WTC11 (cell line): Measurements from ENCODE around the gene SENP5. TPM values are rescaled to one million over a fixed set of nuclear protein-coding genes. Genes with fewer than 3 reads are reported as not detected.

Source experiments
- ATAC-seq: fragments of 200-7000 bp; cut with Tn5 transposase; 2 replicates; pipeline ENCODE4 v1.10.0; 2021; ENCODE audit warnings: mild to moderate bottlenecking, moderate library complexity
- CTCF ChIA-PET: fragments of 300-600 bp; sonication (Branson Sonifier 250); formaldehyde crosslinking; loops from one replicate; lab custom pipeline; 2021; ENCODE audit warnings: antibody characterized with exemption; lab: Charles Lee
- POLR2A ChIA-PET: fragments of 350-600 bp; sonication (Branson Sonifier 250); formaldehyde crosslinking; loops from one replicate; lab custom pipeline; 2021; ENCODE audit warnings: antibody characterized with exemption; lab: Charles Lee
- DNase-seq: peaks from one replicate; pipeline ENCODE4 v3.0.0; 2021; ENCODE audit warnings: low spot score
- H3K27ac Mint-ChIP-seq: 2 replicates; pipeline ENCODE4 v1.8.0; 2021; ENCODE audit warnings: mixed read lengths
- H3K27me3 Mint-ChIP-seq: 2 replicates; pipeline ENCODE4 v1.8.0; 2021; ENCODE audit warnings: low read depth, mild to moderate bottlenecking, moderate library complexity, mixed read lengths
- H3K36me3 Mint-ChIP-seq: 2 replicates; pipeline ENCODE4 v1.8.0; 2021; ENCODE audit warnings: mixed read lengths
- H3K4me1 Mint-ChIP-seq: 2 replicates; pipeline ENCODE4 v1.8.0; 2022; ENCODE audit warnings: mixed read lengths
- H3K4me3 Mint-ChIP-seq: 2 replicates; pipeline ENCODE4 v1.8.0; 2021; ENCODE audit warnings: mild to moderate bottlenecking, moderate library complexity, mixed read lengths
- H3K9me3 Mint-ChIP-seq: 2 replicates; pipeline ENCODE4 v1.8.0; 2021; ENCODE audit warnings: mixed read lengths
- ARID4B ChIP-seq: sonication (generic); formaldehyde crosslinking; IDR thresholded peaks from 2 replicates; pipeline ENCODE4 v1.8.0; 2023; ENCODE audit warnings: missing genetic modification reagents, mild to moderate bottlenecking, borderline replicate concordance
- IRF2 ChIP-seq: sonication (generic); formaldehyde crosslinking; IDR thresholded peaks from 2 replicates; pipeline ENCODE4 v1.8.0; 2022; ENCODE audit warnings: low read depth, missing genetic modification reagents, borderline replicate concordance
- NR1H2 ChIP-seq: sonication (generic); formaldehyde crosslinking; IDR thresholded peaks from 2 replicates; pipeline ENCODE4 v1.9.0; 2021; ENCODE audit warnings: mild to moderate bottlenecking, moderate library complexity, missing genetic modification reagents
- PREB ChIP-seq: sonication (generic); formaldehyde crosslinking; IDR thresholded peaks from 2 replicates; pipeline ENCODE4 v1.8.1; 2022; ENCODE audit warnings: mild to moderate bottlenecking, missing genetic modification reagents, moderate library complexity, borderline replicate concordance
- RORB ChIP-seq: fragments of 250-450 bp; sonication (Bioruptor Pico); IDR thresholded peaks from 2 replicates; pipeline ENCODE4 v1.9.0; 2021; ENCODE audit warnings: mild to moderate bottlenecking
- SMAD3 ChIP-seq: sonication (generic); formaldehyde crosslinking; IDR thresholded peaks from 2 replicates; pipeline ENCODE4 v1.8.0; 2022; ENCODE audit warnings: missing genetic modification reagents, mild to moderate bottlenecking, borderline replicate concordance
- SP1 ChIP-seq: sonication (generic); formaldehyde crosslinking; conservative IDR thresholded peaks from 2 replicates; pipeline ENCODE4 v1.8.1; 2022; ENCODE audit warnings: missing genetic modification reagents
- STAT6 ChIP-seq: sonication (generic); formaldehyde crosslinking; conservative IDR thresholded peaks from 2 replicates; pipeline ENCODE4 v1.8.1; 2023; ENCODE audit warnings: mild to moderate bottlenecking, low read depth, missing genetic modification reagents, moderate library complexity
- TEAD4 ChIP-seq: sonication (generic); formaldehyde crosslinking; IDR thresholded peaks from 2 replicates; pipeline ENCODE4 v1.8.0; 2022; ENCODE audit warnings: mild to moderate bottlenecking, missing genetic modification reagents
- ZMAT4 ChIP-seq: fragments of 250-450 bp; sonication (Bioruptor Pico); IDR thresholded peaks from 2 replicates; pipeline ENCODE4 v1.9.0; 2021; ENCODE audit warnings: mild to moderate bottlenecking
- ZNF423 ChIP-seq: fragments of 250-450 bp; sonication (Bioruptor Pico); IDR thresholded peaks from 2 replicates; pipeline ENCODE4 v2.1.2; 2022; ENCODE audit warnings: mild to moderate bottlenecking, moderate library complexity
- ZNF425 ChIP-seq: fragments of 250-450 bp; sonication (Bioruptor Pico); conservative IDR thresholded peaks from 2 replicates; pipeline ENCODE4 v1.9.0; 2021; ENCODE audit warnings: mild to moderate bottlenecking
- total RNA-seq: library from RNA; stranded (reverse); gene quantifications from 3 replicates; pipeline ENCODE4 v1.2.3, GENCODE V29; 2021
- TF ChIP-seq, protein P1 (sequence below): sonication (generic); formaldehyde crosslinking; IDR thresholded peaks from 2 replicates; pipeline ENCODE4 v1.8.1; 2022; ENCODE audit warnings: low read depth, missing genetic modification reagents, borderline replicate concordance

Gene SENP5
- total RNA-seq, 1 experiment from 2014 or later, result 30.8 TPM

GRCh38 chr3:196971094-196971698 is 103.5 kb downstream of the SENP5 start (continued):
- TF ChIP-seq ZMAT4 (no peak), NR1H2 (CRISPR knock-in tag) (no peak), STAT6 (no peak), IRF2 (CRISPR knock-in tag) (no peak)
- TF ChIP-seq, all 79 proteins: peak for 0

- H3K36me3 Mint-ChIP-seq, result peaks cover 3% of the 10 kb centered on the region; the same call in 1 of the 2 replicates
- H3K4me3 Mint-ChIP-seq, result no peak overlapping the region
- CTCF ChIA-PET, result no interaction called here
- ATAC-seq (no peak), DNase-seq (no peak)
- no peak overlapping the region for H3K27ac Mint-ChIP-seq
- H3K27me3 Mint-ChIP-seq, result peaks cover 31% of the 10 kb centered on the region
- POLR2A ChIA-PET, result no interaction called here
- peaks cover 3% of the 10 kb centered on the region; the same call in 1 of the 2 replicates for H3K9me3 Mint-ChIP-seq
- H3K4me1 Mint-ChIP-seq, result peaks cover 4% of the 10 kb centered on the region; the same call in 1 of the 2 replicates
- TF ChIP-seq, protein P1, sequence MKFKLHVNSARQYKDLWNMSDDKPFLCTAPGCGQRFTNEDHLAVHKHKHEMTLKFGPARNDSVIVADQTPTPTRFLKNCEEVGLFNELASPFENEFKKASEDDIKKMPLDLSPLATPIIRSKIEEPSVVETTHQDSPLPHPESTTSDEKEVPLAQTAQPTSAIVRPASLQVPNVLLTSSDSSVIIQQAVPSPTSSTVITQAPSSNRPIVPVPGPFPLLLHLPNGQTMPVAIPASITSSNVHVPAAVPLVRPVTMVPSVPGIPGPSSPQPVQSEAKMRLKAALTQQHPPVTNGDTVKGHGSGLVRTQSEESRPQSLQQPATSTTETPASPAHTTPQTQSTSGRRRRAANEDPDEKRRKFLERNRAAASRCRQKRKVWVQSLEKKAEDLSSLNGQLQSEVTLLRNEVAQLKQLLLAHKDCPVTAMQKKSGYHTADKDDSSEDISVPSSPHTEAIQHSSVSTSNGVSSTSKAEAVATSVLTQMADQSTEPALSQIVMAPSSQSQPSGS, result no peak
- TF ChIP-seq ZNF423 (CRISPR knock-in tag) (no peak), SP1 (CRISPR knock-in tag) (no peak), TEAD4 (no peak), RORB (CRISPR knock-in tag) (no peak), ZNF425 (CRISPR knock-in tag) (no peak), PREB (CRISPR knock-in tag) (no peak), SMAD3 (CRISPR knock-in tag) (no peak)
Measured at GRCh38 chr3:196974661-196975060, 106.9 kb downstream of the SENP5 start.

GRCh38 chr3:196975349-196975748 is 107.6 kb downstream of the SENP5 start:
- ChIA-PET CTCF (no interaction called here), POLR2A (no interaction called here)
- no peak overlapping the region for H3K4me3 Mint-ChIP-seq
- H3K9me3 Mint-ChIP-seq, result peaks cover 3% of the 10 kb centered on the region; the same call in 1 of the 2 replicates
- peaks cover 4% of the 10 kb centered on the region; the same call in 1 of the 2 replicates for H3K4me1 Mint-ChIP-seq
- no peak for TF ChIP-seq ARID4B (CRISPR knock-in tag)
- peaks cover 3% of the 10 kb centered on the region; the same call in 1 of the 2 replicates for H3K36me3 Mint-ChIP-seq
- ATAC-seq, result no peak
- DNase-seq, result no peak
- H3K27me3 Mint-ChIP-seq, result peaks cover 26% of the 10 kb centered on the region
- no peak overlapping the region for H3K27ac Mint-ChIP-seq
